Body of pancreas (tissue), 4 donors: ENCODE data around the gene CHD6. TPM values are rescaled to one million over a fixed set of nuclear protein-coding genes. Genes with fewer than 3 reads are reported as not detected.

Source experiments
- ATAC-seq: fragments of 150-250 bp; one replicate; pipeline ENCODE4 v1.9.1; 2016
- DNase-seq, 4 donors: peaks; one replicate each; pipeline ENCODE4 v3.0.0-alpha.2; 2019
- H3K27ac ChIP-seq, 4 donors: fragments of 200-600 bp; sonication (generic); 1 replicate in 3 of 4; 2 replicates in 1 of 4; pipeline versions ENCODE4 v1.5.1 to v1.6.1; 2016 to 2019; ENCODE audit warnings: mild to moderate bottlenecking in 1 of 4, mixed read lengths in 1 of 4, moderate library complexity in 1 of 4
- H3K27me3 ChIP-seq, 2 donors: fragments of 200-600 bp; sonication (generic); one replicate each; pipeline ENCODE4 v1.6.0; 2016; ENCODE audit warnings: mild to moderate bottlenecking in 1 of 2
- H3K36me3 ChIP-seq, 2 donors: fragments of 200-600 bp; sonication (generic); replicated peaks in 1 of 2; 2 replicates each; pipeline ENCODE4 v1.5.1; 2016; ENCODE audit warnings: low read depth in 2 of 2; ENCODE audit not compliant: insufficient read depth in 1 of 2
- H3K4me1 ChIP-seq: fragments of 200-600 bp; sonication (generic); one replicate; pipeline ENCODE4 v1.6.0; 2016
- H3K4me3 ChIP-seq, 2 donors: fragments of 200-600 bp; sonication (generic); 1 replicate in 1 of 2; 2 replicates in 1 of 2; pipeline ENCODE4 v1.5.1; 2016 to 2019
- H3K9me3 ChIP-seq, 3 donors: fragments of 200-600 bp; sonication (generic); 1 replicate in 2 of 3; 2 replicates in 1 of 3; pipeline ENCODE4 v1.5.1; 2016
- CTCF ChIP-seq, 7 experiments: fragments of 450-650 bp in 4 of 7; fragments of 200-600 bp in 3 of 7; sonication (generic) in 3 of 7; IDR thresholded peaks; one replicate each; pipeline ENCODE4 v1.5.1; 2016 to 2019; ENCODE audit warnings: antibody characterized with exemption in 7 of 7
- POLR2A ChIP-seq, 3 donors: fragments of 450-650 bp; IDR thresholded peaks; one replicate each; pipeline ENCODE4 v1.6.1; 2016; ENCODE audit warnings: antibody characterized with exemption in 3 of 3, mild to moderate bottlenecking in 2 of 3
- WGBS, 2 donors: methylation state at CpG; one replicate each; pipeline ENCODE4 v1.1.5; 2017; 5-methylcytosine and 5-hydroxymethylcytosine counted together
- intact Hi-C: fragments of 100-400 bp; cut with DNase I; formaldehyde crosslinking; loops from one replicate; pipeline ENCODE4 v1.15.1; 2023
- total RNA-seq, 2 donors: library from RNA; depleted of rRNA; stranded (reverse); fragments of >200 nt; gene quantifications; one replicate each; pipeline ENCODE4 v1.1.0, GENCODE V29; 2016

CHD6 gene
- total RNA-seq, 2 donors from 2014 or later: 21.8 to 43.5 TPM

- Histone ChIP-seq H3K4me1 (no peaks in the 10 kb centered on the region), H3K27me3 (no peaks in the 10 kb centered on the region), H3K27ac (no peak overlapping the region), H3K4me3 (no peak overlapping the region), H3K36me3 (no peaks in the 10 kb centered on the region), H3K9me3 (no peaks in the 10 kb centered on the region)
- intact Hi-C loops: no loop called here
- ATAC-seq (no peak), DNase-seq (no peak)
- TF ChIP-seq CTCF (IDR thresholded peaks at IDR 0.05) (no peak), POLR2A (IDR thresholded peaks at IDR 0.05) (no peak)
- WGBS, 2 donors: 70 to 71% methylated on average over 2 of the region's 2 CpGs
These were observed 238.6 kb downstream of the CHD6 start for GRCh38 chr20:41379551-41379950.

GRCh38 chr20:41377275-41377674 lies 240.9 kb downstream of the CHD6 start:
- H3K4me3 ChIP-seq: no peak overlapping the region
- H3K9me3 ChIP-seq: no peaks in the 10 kb centered on the region
- ATAC-seq (no peak), DNase-seq (no peak)
- H3K27ac ChIP-seq: no peak overlapping the region
- TF ChIP-seq POLR2A (IDR thresholded peaks at IDR 0.05): no peak
- no peak for TF ChIP-seq CTCF (IDR thresholded peaks at IDR 0.05)
- no peaks in the 10 kb centered on the region for H3K36me3 ChIP-seq
- H3K4me1 ChIP-seq: no peaks in the 10 kb centered on the region
- WGBS, 2 donors: 59 to 62% methylated on average over 6 of the region's 6 CpGs
- no peaks in the 10 kb centered on the region for H3K27me3 ChIP-seq
- intact Hi-C loops: no loop called here

DNA sequence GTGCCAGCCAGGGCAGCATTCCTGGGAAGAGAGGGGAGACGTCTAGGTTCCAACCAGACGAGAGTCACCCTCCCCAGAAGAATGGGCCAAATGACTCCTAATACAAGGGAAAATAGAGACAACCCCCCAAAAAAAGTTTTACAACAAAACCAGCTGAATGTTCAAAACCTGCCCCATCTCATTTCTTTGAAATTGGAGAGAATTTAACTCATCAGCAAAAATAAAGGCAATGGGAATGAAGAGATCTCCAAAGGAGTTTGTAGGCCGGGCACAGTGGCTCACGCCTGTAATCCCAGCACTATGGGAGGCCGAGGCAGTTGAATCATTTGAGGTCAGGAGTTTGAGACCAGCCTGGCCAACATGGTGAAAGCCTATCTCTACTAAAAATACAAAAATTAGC lies 241.8 kb downstream of the CHD6 start:
- ATAC-seq (no peak), DNase-seq (no peak)
- H3K4me3 ChIP-seq: no peak overlapping the region
- 79 to 83% methylated on average over 5 of the region's 5 CpGs for WGBS, 2 donors
- no peaks in the 10 kb centered on the region for H3K4me1 ChIP-seq
- no peaks in the 10 kb centered on the region for H3K27me3 ChIP-seq
- H3K36me3 ChIP-seq: no peaks in the 10 kb centered on the region
- no peak overlapping the region for H3K27ac ChIP-seq
- no peaks in the 10 kb centered on the region for H3K9me3 ChIP-seq
- TF ChIP-seq POLR2A (IDR thresholded peaks at IDR 0.05) (no peak), CTCF (IDR thresholded peaks at IDR 0.05) (no peak)
- intact Hi-C loops: no loop called here

GRCh38 chr20:41375846-41376245 lies 242.3 kb downstream of the CHD6 start:
- DNase-seq (no peak), ATAC-seq (no peak)
- Histone ChIP-seq H3K4me1 (no peaks in the 10 kb centered on the region), H3K27me3 (no peaks in the 10 kb centered on the region), H3K9me3 (no peaks in the 10 kb centered on the region), H3K27ac (no peak overlapping the region), H3K36me3 (no peaks in the 10 kb centered on the region), H3K4me3 (no peak overlapping the region)
- intact Hi-C loops: no loop called here
- 74% methylated on average over 9 of the region's 9 CpGs for WGBS, 2 donors
- TF ChIP-seq CTCF (IDR thresholded peaks at IDR 0.05): no peak
- no peak for TF ChIP-seq POLR2A (IDR thresholded peaks at IDR 0.05)
